Gastroesophageal sphincter (tissue), 4 donors: ENCODE measurements around the gene ORAI3. TPM values are rescaled to one million over a fixed set of nuclear protein-coding genes. Genes with fewer than 3 reads are reported as not detected.

Source experiments
- ATAC-seq: fragments of 150-250 bp; one replicate; pipeline ENCODE4 v1.9.1; 2016; ENCODE audit warnings: mild to moderate bottlenecking, moderate library complexity
- H3K27ac ChIP-seq, 4 donors: fragments of 200-600 bp; sonication (generic) in 3 of 4; 1 replicate in 3 of 4; 2 replicates in 1 of 4; pipeline ENCODE4 v1.5.1; 2016 to 2019
- H3K27me3 ChIP-seq: fragments of 200-600 bp; sonication (generic); one replicate; pipeline ENCODE4 v1.5.1; 2019
- H3K36me3 ChIP-seq, 2 donors: fragments of 200-600 bp; sonication (generic); one replicate each; pipeline ENCODE4 v1.5.1; 2019; ENCODE audit warnings: control low read depth in 1 of 2
- H3K4me1 ChIP-seq, 3 donors: fragments of 200-600 bp; sonication (generic); 1 replicate in 2 of 3; 2 replicates in 1 of 3; pipeline ENCODE4 v1.5.1; 2016 to 2019; ENCODE audit warnings: control low read depth in 2 of 3
- H3K4me3 ChIP-seq, 2 donors: fragments of 200-600 bp; sonication (generic); one replicate each; pipeline ENCODE4 v1.5.1; 2019; ENCODE audit warnings: mild to moderate bottlenecking in 1 of 2, moderate library complexity in 1 of 2
- H3K9me3 ChIP-seq, 3 donors: fragments of 200-600 bp; sonication (generic); one replicate each; pipeline ENCODE4 v1.5.1; 2017 to 2019; ENCODE audit warnings: control low read depth in 2 of 3
- EP300 ChIP-seq: sonication (generic); formaldehyde crosslinking; IDR thresholded peaks from one replicate; pipeline ENCODE4 v1.6.1; 2017; ENCODE audit warnings: antibody characterized with exemption, mild to moderate bottlenecking
- POLR2A ChIP-seq, 2 donors: fragments of 450-650 bp; IDR thresholded peaks; one replicate each; pipeline ENCODE4 v1.6.1; 2017; ENCODE audit warnings: antibody characterized with exemption in 2 of 2, mild to moderate bottlenecking in 2 of 2, moderate library complexity in 1 of 2
- POLR2AphosphoS5 ChIP-seq: sonication (generic); formaldehyde crosslinking; IDR thresholded peaks from one replicate; pipeline ENCODE4 v1.6.1; 2017; ENCODE audit warnings: antibody characterized with exemption
- WGBS, 2 donors: methylation state at CpG; one replicate each; pipeline ENCODE4 v1.1.5; 2018; ENCODE audit warnings: low coverage in 1 of 2; 5-methylcytosine and 5-hydroxymethylcytosine counted together
- total RNA-seq, 4 donors: library from RNA; depleted of rRNA; stranded (reverse); fragments of >200 nt; gene quantifications; one replicate each; pipeline ENCODE4 v1.1.0, GENCODE V29; 2016
- TF ChIP-seq, protein P1 (sequence below), 4 experiments: fragments of 200-600 bp in 2 of 4; fragments of 450-650 bp in 2 of 4; sonication (generic) in 1 of 4; IDR thresholded peaks; one replicate each; pipeline ENCODE4 v1.5.1; 2017 to 2019; ENCODE audit warnings: antibody characterized with exemption in 4 of 4, mild to moderate bottlenecking in 2 of 4, moderate library complexity in 2 of 4

Gene ORAI3
- total RNA-seq, 4 donors from 2014 or later: 23.7 to 51.5 (median 40.0) TPM

DNA sequence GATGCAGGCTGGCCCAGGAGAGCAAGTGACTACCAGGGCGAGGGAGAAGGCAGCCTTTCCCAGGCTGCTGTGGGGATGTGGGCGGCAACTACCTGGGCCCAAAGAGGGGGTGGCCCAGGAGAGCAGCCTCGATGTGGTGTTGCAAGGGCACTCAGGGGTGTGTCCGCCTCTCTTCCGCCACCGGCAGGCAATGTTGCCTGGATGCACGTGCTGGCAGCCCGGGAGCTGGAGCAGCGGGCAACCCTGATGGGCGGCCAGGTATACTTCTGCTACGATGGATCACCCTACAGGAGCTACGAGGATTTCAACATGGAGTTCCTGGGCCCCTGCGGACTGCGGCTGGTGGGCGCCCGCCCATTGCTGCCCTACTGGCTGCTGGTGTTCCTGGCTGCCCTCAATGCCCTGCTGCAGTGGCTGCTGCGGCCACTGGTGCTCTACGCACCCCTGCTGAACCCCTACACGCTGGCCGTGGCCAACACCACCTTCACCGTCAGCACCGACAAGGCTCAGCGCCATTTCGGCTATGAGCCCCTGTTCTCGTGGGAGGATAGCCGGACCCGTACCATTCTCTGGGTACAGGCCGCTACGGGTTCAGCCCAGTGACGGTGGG is 38.8 kb downstream of the ORAI3 start:
- peaks cover 0 to 35% of the 10 kb centered on the region in 2 donors for H3K36me3 ChIP-seq
- no peak for ATAC-seq
- 96 to 100% methylated on average over 1 to 8 of the region's 30 CpGs for WGBS, 2 donors

DNA sequence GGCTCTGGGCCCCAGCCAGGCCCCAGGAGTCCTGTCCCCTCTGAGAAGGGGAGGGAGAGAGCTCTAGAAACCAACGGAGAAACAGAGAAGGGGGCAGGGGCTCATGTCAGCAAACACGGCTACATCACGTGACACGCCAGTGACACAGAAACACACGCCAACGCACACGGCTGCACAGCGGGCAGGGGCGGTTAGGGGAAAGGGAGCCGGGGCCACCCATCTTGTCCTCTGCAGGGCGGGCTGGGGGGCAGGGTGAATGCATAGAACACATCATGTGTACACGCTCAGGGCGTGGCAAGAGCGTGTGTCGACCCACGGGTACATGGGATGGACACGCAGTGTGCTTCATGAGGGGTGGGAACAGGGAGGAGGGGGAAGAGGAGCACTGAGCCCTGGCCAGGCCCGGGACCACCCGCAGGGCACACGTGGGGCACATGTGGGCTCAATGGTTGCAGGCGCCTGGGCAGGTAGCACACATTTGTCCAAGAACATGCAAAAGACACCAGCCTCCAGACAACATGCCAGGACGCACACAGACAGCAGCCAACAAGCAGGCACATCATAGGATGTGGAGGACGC is 40.7 kb downstream of the ORAI3 start:
- Histone ChIP-seq H3K36me3 (peaks cover 0 to 16% of the 10 kb centered on the region in 2 donors), H3K4me3 (no peak overlapping the region), H3K27me3 (no peaks in the 10 kb centered on the region), H3K4me1 (peaks cover 0 to 18% (median 8%) of the 10 kb centered on the region in 3 donors), H3K27ac (no peak overlapping the region), H3K9me3 (no peaks in the 10 kb centered on the region)
- no peak for TF ChIP-seq POLR2A (IDR thresholded peaks at IDR 0.05)
- no peak for TF ChIP-seq EP300
- TF ChIP-seq POLR2AphosphoS5: no peak
- TF ChIP-seq, protein P1, sequence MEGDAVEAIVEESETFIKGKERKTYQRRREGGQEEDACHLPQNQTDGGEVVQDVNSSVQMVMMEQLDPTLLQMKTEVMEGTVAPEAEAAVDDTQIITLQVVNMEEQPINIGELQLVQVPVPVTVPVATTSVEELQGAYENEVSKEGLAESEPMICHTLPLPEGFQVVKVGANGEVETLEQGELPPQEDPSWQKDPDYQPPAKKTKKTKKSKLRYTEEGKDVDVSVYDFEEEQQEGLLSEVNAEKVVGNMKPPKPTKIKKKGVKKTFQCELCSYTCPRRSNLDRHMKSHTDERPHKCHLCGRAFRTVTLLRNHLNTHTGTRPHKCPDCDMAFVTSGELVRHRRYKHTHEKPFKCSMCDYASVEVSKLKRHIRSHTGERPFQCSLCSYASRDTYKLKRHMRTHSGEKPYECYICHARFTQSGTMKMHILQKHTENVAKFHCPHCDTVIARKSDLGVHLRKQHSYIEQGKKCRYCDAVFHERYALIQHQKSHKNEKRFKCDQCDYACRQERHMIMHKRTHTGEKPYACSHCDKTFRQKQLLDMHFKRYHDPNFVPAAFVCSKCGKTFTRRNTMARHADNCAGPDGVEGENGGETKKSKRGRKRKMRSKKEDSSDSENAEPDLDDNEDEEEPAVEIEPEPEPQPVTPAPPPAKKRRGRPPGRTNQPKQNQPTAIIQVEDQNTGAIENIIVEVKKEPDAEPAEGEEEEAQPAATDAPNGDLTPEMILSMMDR (IDR thresholded peaks at IDR 0.05): no peak
- ATAC-seq: no peak
- WGBS, 2 donors: 87 to 88% methylated on average over 10 to 12 of the region's 23 CpGs

More for the DNA sequence above, 38.8 kb downstream of the ORAI3 start:
- H3K27ac ChIP-seq: no peak overlapping the region
- H3K9me3 ChIP-seq: no peaks in the 10 kb centered on the region
- TF ChIP-seq, protein P1 (IDR thresholded peaks at IDR 0.05): no peak
- TF ChIP-seq POLR2A (IDR thresholded peaks at IDR 0.05): no peak
- TF ChIP-seq POLR2AphosphoS5: no peak
- no peak for TF ChIP-seq EP300
- H3K4me1 ChIP-seq: peaks cover 0 to 19% (median 9%) of the 10 kb centered on the region in 3 donors
- no peaks in the 10 kb centered on the region for H3K27me3 ChIP-seq
- no peak overlapping the region for H3K4me3 ChIP-seq

DNA sequence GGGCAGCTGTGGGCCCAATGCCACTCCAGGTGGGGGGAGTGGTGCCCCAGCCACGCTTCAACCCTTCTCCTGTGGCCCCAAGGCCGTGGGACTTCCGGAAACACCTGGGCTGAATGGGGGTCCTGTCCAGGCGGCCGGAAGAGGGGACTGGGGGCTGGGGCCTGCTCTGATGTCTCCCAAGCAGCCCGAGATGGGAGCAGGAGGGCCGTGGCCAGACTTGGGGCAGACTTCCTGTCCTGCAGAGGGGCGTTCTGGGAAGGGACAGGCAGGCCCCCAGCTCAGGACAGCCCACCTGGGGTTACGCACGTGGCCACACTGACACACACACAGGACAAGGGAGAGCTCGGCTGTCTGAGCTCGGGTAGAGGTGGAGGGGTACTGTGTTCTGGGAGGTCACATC is 41.2 kb downstream of the ORAI3 start:
- WGBS, 2 donors: 100% methylated on average over 1 of the region's 12 CpGs; no CpG with 5 or more reads in 1 of the 2 donors
- no peak for ATAC-seq
- H3K9me3 ChIP-seq: no peaks in the 10 kb centered on the region
- TF ChIP-seq POLR2AphosphoS5: no peak
- no peak for TF ChIP-seq EP300
- TF ChIP-seq, protein P1 (IDR thresholded peaks at IDR 0.05): no peak
- peaks cover 0 to 12% (median 6%) of the 10 kb centered on the region in 3 donors for H3K4me1 ChIP-seq
- no peaks in the 10 kb centered on the region for H3K27me3 ChIP-seq
- H3K4me3 ChIP-seq: no peak overlapping the region
- H3K36me3 ChIP-seq: peaks cover 0 to 13% of the 10 kb centered on the region in 2 donors
- no peak overlapping the region for H3K27ac ChIP-seq

DNA sequence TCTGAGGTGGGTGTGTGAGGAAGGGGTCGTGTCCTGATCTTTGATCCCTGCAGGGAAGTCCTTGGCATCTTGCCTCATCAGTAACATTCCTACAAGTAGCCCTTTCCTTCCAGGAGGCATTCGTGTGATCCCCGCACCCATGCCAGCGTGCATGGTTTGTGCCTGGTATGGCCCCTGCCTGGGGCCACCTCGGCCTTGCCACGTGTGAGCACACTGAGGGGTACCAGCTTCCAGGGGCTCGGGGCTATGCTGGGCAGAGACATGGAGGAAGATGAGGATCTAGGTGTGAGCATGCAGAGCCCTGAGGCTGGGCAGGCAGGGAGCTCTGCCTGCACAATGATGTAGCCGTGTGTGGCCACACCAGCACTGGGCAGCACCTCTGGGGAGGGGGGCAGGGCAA is 42.2 kb downstream of the ORAI3 start:
- Histone ChIP-seq H3K36me3 (peaks cover 0 to 13% of the 10 kb centered on the region in 2 donors), H3K27ac (no peak overlapping the region), H3K9me3 (no peaks in the 10 kb centered on the region), H3K4me1 (peaks cover 0 to 5% (median 0%) of the 10 kb centered on the region in 3 donors), H3K4me3 (no peak overlapping the region), H3K27me3 (no peaks in the 10 kb centered on the region)
- TF ChIP-seq EP300 (no peak), POLR2A (IDR thresholded peaks at IDR 0.05) (no peak), POLR2AphosphoS5 (no peak)
- TF ChIP-seq, protein P1 (IDR thresholded peaks at IDR 0.05): no peak
- no CpG with 5 or more reads among the region's 8 CpGs for WGBS, 2 donors
- ATAC-seq: no peak

DNA sequence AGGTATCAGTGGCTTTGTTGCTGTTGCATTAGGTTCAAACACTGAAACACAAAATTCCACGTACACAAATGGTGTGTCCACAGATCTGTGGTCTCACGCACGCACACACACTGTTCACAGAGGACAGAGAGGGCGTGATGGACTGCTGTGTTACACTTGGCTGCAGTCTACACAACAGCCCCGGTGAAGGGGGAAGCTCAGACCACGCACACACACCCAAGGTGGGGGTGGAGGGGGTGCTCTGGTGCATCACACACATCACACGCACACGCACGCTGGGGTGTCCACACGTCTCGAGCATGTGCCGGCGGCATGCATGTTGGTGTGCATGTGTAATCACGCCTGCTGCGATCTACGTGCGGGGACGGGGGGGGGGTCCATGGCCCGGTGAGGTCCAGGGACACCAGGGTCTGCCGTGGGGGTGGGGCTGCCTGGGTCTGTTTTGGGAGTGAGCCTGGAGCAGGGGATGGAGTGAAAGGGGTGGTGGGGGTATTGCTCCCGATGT is 43.5 kb downstream of the ORAI3 start:
- TF ChIP-seq POLR2A (IDR thresholded peaks at IDR 0.05) (no peak), EP300 (no peak)
- TF ChIP-seq, protein P1 (IDR thresholded peaks at IDR 0.05): no peak
- WGBS, 2 donors: 81% methylated on average over 6 of the region's 21 CpGs; no CpG with 5 or more reads in 1 of the 2 donors
- Histone ChIP-seq H3K27ac (no peak overlapping the region), H3K9me3 (no peaks in the 10 kb centered on the region), H3K27me3 (no peaks in the 10 kb centered on the region), H3K4me1 (peaks cover 0 to 12% (median 6%) of the 10 kb centered on the region in 3 donors), H3K4me3 (no peak overlapping the region), H3K36me3 (peaks cover 0 to 9% of the 10 kb centered on the region in 2 donors)
- no peak for ATAC-seq
